Esophagus squamous epithelium (tissue), 4 donors: Measurements from ENCODE around the gene AUTS2.

Experiments used
- CTCF ChIP-seq, 6 experiments: fragments of 450-650 bp in 4 of 6; fragments of 200-600 bp in 2 of 6; sonication (generic) in 2 of 6; IDR thresholded peaks; one replicate each; pipeline ENCODE4 v1.5.1; 2016 to 2019; ENCODE audit warnings: antibody characterized with exemption in 6 of 6, mild to moderate bottlenecking in 4 of 6, moderate library complexity in 4 of 6
- POLR2A ChIP-seq, 4 donors: fragments of 450-650 bp; IDR thresholded peaks; one replicate each; pipeline ENCODE4 v1.6.1; 2017; ENCODE audit warnings: antibody characterized with exemption in 4 of 4, mild to moderate bottlenecking in 4 of 4, moderate library complexity in 3 of 4

DNA sequence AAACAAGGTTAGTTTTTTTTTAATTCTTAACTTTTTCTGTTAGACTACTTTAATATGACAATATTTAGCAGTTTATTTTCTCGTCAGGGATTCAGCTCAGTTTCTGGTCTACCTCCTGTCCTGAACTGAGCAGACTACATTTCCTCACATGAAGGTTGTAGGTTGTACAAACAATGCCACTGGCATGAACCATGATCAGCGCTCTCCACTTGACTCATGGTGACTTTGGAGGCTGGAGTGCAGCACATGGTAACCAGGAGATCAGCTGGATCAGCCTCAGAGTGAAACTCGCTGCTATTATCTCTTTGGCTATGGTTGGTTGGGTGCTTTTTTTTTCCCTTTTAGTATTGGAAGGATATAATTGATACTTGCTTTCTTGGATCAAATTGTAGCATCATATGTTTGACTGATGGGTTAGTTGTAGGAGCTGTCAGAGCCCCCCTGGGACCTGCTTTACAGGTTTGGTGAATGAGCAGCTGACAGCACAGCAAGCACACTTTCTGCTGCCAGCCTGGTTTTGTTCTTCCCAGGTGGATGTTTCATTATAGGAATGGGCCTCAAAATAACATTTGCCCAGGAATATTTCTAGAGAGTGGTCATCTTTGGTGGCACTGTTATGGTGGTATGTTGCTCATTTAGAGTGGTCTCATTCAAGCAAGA is 556.4 kb downstream of the AUTS2 start:
- TF ChIP-seq CTCF (IDR thresholded peaks at IDR 0.05) (no peak), POLR2A (IDR thresholded peaks at IDR 0.05) (no peak)
